Measurements from ENCODE around the gene COPZ2.

DNA sequence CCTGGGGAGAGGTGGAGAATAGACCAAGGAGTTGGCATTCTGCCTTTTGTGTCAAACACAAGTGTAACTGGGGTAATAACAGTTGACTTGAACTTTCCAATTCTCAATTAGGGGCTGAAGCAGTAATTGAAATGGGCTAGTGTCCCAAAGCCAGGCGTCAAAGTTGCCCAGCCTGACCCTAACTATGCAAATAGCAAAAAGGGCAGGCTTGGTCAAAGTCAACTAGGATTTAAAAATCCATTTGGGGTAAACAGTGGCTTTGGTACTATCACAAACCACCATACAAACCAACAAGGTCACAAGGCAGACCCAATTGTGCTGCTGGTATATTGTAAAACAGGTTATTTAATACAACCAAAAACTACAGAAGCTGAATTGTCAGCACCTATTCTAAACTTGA is 28.6 kb upstream of the COPZ2 start:
- TF ChIP-seq, protein P1, sequence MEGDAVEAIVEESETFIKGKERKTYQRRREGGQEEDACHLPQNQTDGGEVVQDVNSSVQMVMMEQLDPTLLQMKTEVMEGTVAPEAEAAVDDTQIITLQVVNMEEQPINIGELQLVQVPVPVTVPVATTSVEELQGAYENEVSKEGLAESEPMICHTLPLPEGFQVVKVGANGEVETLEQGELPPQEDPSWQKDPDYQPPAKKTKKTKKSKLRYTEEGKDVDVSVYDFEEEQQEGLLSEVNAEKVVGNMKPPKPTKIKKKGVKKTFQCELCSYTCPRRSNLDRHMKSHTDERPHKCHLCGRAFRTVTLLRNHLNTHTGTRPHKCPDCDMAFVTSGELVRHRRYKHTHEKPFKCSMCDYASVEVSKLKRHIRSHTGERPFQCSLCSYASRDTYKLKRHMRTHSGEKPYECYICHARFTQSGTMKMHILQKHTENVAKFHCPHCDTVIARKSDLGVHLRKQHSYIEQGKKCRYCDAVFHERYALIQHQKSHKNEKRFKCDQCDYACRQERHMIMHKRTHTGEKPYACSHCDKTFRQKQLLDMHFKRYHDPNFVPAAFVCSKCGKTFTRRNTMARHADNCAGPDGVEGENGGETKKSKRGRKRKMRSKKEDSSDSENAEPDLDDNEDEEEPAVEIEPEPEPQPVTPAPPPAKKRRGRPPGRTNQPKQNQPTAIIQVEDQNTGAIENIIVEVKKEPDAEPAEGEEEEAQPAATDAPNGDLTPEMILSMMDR (IDR thresholded peaks at IDR 0.05; ENCODE audit: insufficient read depth, low read length, poor library complexity, severe bottlenecking): no peak
- TF ChIP-seq EZH2phosphoT487 (conservative IDR thresholded peaks at IDR 0.05; ENCODE audit: low read length): no peak
